Endothelial cell of umbilical vein (primary cell): ENCODE measurements around the gene SCAMP2. TPM values are rescaled to one million over a fixed set of nuclear protein-coding genes. Genes with fewer than 3 reads are reported as not detected.

Experiments
- BruUV-seq: library from RNA; stranded (reverse); fragments of 400-500 nt; replicated peaks from 2 replicates; lab custom pipeline; 2021; lab: Mats Ljungman, UMichigan
- CTCF ChIA-PET: fragments of 300-600, 350-600 bp; sonication (Branson Sonifier 250); formaldehyde crosslinking; loops from one replicate; lab custom pipeline; 2021; ENCODE audit warnings: antibody characterized with exemption, inconsistent platforms; lab: Charles Lee
- POLR2A ChIA-PET: fragments of 300-600, 350-600 bp; sonication (Branson Sonifier 250); formaldehyde crosslinking; loops from one replicate; lab custom pipeline; 2021; ENCODE audit warnings: antibody characterized with exemption, inconsistent platforms; lab: Charles Lee
- DNase-seq: peaks from one replicate; pipeline ENCODE4 v3.0.0-alpha.2; 2011; ENCODE audit warnings: low read depth, low spot score
- FAIRE-seq: peaks from 2 replicates; lab custom pipeline; 2011; peaks lifted over from hg19 to GRCh38; lab: Jason Lieb, UNC
- H2AFZ ChIP-seq: 2 replicates; pipeline ENCODE4 v1.6.0; 2012; ENCODE audit warnings: low read depth, low read length, control low read depth, inconsistent platforms
- H3K27ac ChIP-seq: 2 replicates; pipeline ENCODE4 v1.5.1; 2011; ENCODE audit warnings: low read depth, mild to moderate bottlenecking, control low read depth, low read length, moderate library complexity; ENCODE audit not compliant: insufficient read depth
- H3K27me3 ChIP-seq, 2 experiments: 2 replicates each; pipeline versions ENCODE4 v1.6.0 to v1.6.1; 2011; ENCODE audit warnings: low read length in 2 of 2, mixed read lengths in 1 of 2; ENCODE audit not compliant: control insufficient read depth in 2 of 2, insufficient read depth in 2 of 2
- H3K36me3 ChIP-seq, 2 experiments: 2 replicates in 1 of 2; 3 replicates in 1 of 2; pipeline ENCODE4 v1.5.1; 2011; ENCODE audit warnings: low read length in 2 of 2, mild to moderate bottlenecking in 1 of 2, moderate library complexity in 1 of 2; ENCODE audit not compliant: control insufficient read depth in 2 of 2, insufficient read depth in 2 of 2; ENCODE audit errors: extremely low read depth in 1 of 2
- H3K4me1 ChIP-seq: 3 replicates; pipeline ENCODE4 v1.5.1; 2011; ENCODE audit warnings: mild to moderate bottlenecking, low read length; ENCODE audit not compliant: control insufficient read depth, insufficient read depth; ENCODE audit errors: extremely low read depth
- H3K4me2 ChIP-seq: 2 replicates; pipeline ENCODE4 v1.6.1; 2011; ENCODE audit warnings: low read length, control low read depth, mixed read lengths; ENCODE audit not compliant: insufficient read depth
- H3K4me3 ChIP-seq, 3 experiments: fragments of 200-600 bp in 1 of 3; sonication (generic), shearing (Covaris generic) in 1 of 3; replicated peaks in 1 of 3; 2 replicates each; pipeline ENCODE4 v1.5.1; 2011 to 2016; ENCODE audit warnings: control low read depth in 3 of 3, low read length in 3 of 3, mild to moderate bottlenecking in 2 of 3, inconsistent platforms in 1 of 3, low read depth in 1 of 3, moderate library complexity in 1 of 3; ENCODE audit not compliant: insufficient read depth in 1 of 3
- H3K79me2 ChIP-seq: 2 replicates; pipeline ENCODE4 v1.6.0; 2012; ENCODE audit warnings: low read length, inconsistent platforms; ENCODE audit not compliant: control insufficient read depth, insufficient read depth
- H3K9ac ChIP-seq: replicated peaks from 2 replicates; pipeline ENCODE3; 2011; ENCODE audit warnings: low read length, control low read depth; ENCODE audit not compliant: insufficient read depth; ENCODE audit errors: extremely low read depth
- H3K9me1 ChIP-seq: replicated peaks from 3 replicates; pipeline ENCODE4 v1.6.0; 2011; ENCODE audit warnings: mild to moderate bottlenecking, low read length; ENCODE audit not compliant: control insufficient read depth, insufficient read depth; ENCODE audit errors: extremely low read depth
- H3K9me3 ChIP-seq: replicated peaks from 2 replicates; pipeline ENCODE4 v1.5.1; 2012; ENCODE audit warnings: low read length, inconsistent platforms; ENCODE audit not compliant: control insufficient read depth, insufficient read depth
- H4K20me1 ChIP-seq: replicated peaks from 2 replicates; pipeline ENCODE3; 2011; ENCODE audit warnings: mild to moderate bottlenecking, low read length; ENCODE audit not compliant: control insufficient read depth, insufficient read depth; ENCODE audit errors: extremely low read depth
- EZH2 ChIP-seq: IDR thresholded peaks from 2 replicates; pipeline ENCODE4 v1.6.1; 2012; ENCODE audit warnings: borderline replicate concordance, low read depth, mild to moderate bottlenecking, moderate library complexity, low read length, inconsistent platforms; ENCODE audit not compliant: severe bottlenecking
- FOS ChIP-seq: IDR thresholded peaks from 2 replicates; pipeline ENCODE4 v1.6.1; 2011; ENCODE audit warnings: mild to moderate bottlenecking, low read length, moderate library complexity, borderline replicate concordance; ENCODE audit not compliant: insufficient read depth
- GATA2 ChIP-seq: IDR thresholded peaks from 2 replicates; pipeline ENCODE4 v1.7.0; 2011; ENCODE audit warnings: low read depth, mild to moderate bottlenecking, moderate library complexity, mixed read lengths, low read length; ENCODE audit not compliant: insufficient read length, insufficient read depth
- JUN ChIP-seq: IDR thresholded peaks from 2 replicates; pipeline ENCODE4 v1.6.1; 2011; ENCODE audit warnings: borderline replicate concordance, low read depth; ENCODE audit not compliant: insufficient read length, insufficient read depth
- MYC ChIP-seq: IDR thresholded peaks from one replicate; pipeline ENCODE4 v1.6.1; 2011; ENCODE audit warnings: mild to moderate bottlenecking, low read depth, low read length
- POLR2A ChIP-seq: IDR thresholded peaks from 2 replicates; pipeline ENCODE4 v1.6.1; 2012; ENCODE audit warnings: low read depth, mild to moderate bottlenecking, control low read depth, low read length
- POLR2AphosphoS5 ChIP-seq: IDR thresholded peaks from 2 replicates; pipeline ENCODE4 v1.6.1; 2012; ENCODE audit warnings: low read depth, mild to moderate bottlenecking, control low read depth, low read length, moderate library complexity; ENCODE audit not compliant: insufficient read depth
- dilution Hi-C: fragments of 300-500 bp; cut with MboI; formaldehyde crosslinking; loops from one replicate; pipeline ENCODE4 v1.15.0; 2019; ENCODE audit warnings: low sequenced_read_pairs; ENCODE audit not compliant: extremely low pct_ligation_motif_present
- intact Hi-C: fragments of 100-400 bp; cut with micrococcal nuclease; formaldehyde crosslinking; loops from one replicate; pipeline ENCODE4 v1.10.0; 2022
- polyA plus RNA-seq, 4 experiments: library from polyadenylated mRNA; depleted of rRNA in 3 of 4; stranded (reverse) in 3 of 4; unstranded in 1 of 4; fragments of >200 nt; gene quantifications; 2 replicates each; pipeline versions ENCODE4 v1.2.1 to v1.2.3, GENCODE V29; 2011 to 2012; ENCODE audit warnings: missing spikeins in 1 of 4
- total RNA-seq: library from RNA; stranded (reverse); gene quantifications from 2 replicates; pipeline ENCODE4 v1.2.3, GENCODE V29; 2021
- TF ChIP-seq, protein P1 (sequence below): IDR thresholded peaks from 2 replicates; pipeline ENCODE4 v1.6.1; 2011; ENCODE audit not compliant: insufficient read depth, insufficient read length
- TF ChIP-seq, protein P2 (sequence below), 2 donors: IDR thresholded peaks; 1 replicate in 1 of 2; 2 replicates in 1 of 2; pipeline ENCODE4 v1.5.1; 2011; ENCODE audit warnings: low read length in 2 of 2, mild to moderate bottlenecking in 2 of 2, moderate library complexity in 2 of 2, control low read depth in 1 of 2, inconsistent platforms in 1 of 2, low read depth in 1 of 2; ENCODE audit not compliant: insufficient read depth in 1 of 2; ENCODE audit errors: extremely low read depth in 1 of 2

SCAMP2 gene
- total and polyA plus RNA-seq, 2 donors (not counting 3 experiments of a cell fraction or from before 2014, with no cell fraction given), result 67.3 to 256 TPM

DNA sequence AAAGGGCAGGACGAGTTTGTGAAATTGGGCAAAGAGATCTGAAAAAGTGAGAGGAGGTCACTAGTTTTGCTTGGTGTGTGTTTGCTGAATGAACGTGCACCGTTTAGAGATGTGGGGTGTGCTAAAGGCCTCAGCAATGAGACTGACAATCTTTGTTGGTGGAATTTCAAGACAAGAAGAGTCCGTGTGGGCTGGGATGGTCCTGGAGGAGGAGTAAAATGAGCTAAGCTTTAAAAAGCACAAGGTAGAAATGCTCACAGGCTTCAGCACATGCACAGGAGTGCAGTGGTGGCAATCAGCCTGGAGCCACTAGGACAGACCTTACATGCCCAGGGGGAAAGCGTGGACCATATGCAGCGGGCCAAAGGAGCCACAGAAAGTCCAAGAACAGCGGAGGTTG, 48.2 kb downstream of the SCAMP2 start:
- no peak overlapping the region for H3K4me3 ChIP-seq
- no peak overlapping the region for H3K27ac ChIP-seq
- POLR2A ChIA-PET, result no interaction called here
- no peak overlapping the region for H3K4me2 ChIP-seq
- TF ChIP-seq EZH2 (no peak), GATA2 (no peak), FOS (no peak), POLR2AphosphoS5 (no peak), POLR2A (no peak), MYC (no peak), JUN (no peak)
- TF ChIP-seq, protein P1, sequence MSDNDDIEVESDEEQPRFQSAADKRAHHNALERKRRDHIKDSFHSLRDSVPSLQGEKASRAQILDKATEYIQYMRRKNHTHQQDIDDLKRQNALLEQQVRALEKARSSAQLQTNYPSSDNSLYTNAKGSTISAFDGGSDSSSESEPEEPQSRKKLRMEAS, result no peak
- TF ChIP-seq, protein P2, sequence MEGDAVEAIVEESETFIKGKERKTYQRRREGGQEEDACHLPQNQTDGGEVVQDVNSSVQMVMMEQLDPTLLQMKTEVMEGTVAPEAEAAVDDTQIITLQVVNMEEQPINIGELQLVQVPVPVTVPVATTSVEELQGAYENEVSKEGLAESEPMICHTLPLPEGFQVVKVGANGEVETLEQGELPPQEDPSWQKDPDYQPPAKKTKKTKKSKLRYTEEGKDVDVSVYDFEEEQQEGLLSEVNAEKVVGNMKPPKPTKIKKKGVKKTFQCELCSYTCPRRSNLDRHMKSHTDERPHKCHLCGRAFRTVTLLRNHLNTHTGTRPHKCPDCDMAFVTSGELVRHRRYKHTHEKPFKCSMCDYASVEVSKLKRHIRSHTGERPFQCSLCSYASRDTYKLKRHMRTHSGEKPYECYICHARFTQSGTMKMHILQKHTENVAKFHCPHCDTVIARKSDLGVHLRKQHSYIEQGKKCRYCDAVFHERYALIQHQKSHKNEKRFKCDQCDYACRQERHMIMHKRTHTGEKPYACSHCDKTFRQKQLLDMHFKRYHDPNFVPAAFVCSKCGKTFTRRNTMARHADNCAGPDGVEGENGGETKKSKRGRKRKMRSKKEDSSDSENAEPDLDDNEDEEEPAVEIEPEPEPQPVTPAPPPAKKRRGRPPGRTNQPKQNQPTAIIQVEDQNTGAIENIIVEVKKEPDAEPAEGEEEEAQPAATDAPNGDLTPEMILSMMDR (IDR thresholded peaks at IDR 0.05; ENCODE audit: extremely low read depth in 1 of 2, insufficient read depth in 1 of 2, low read depth in 1 of 2, low read length in 2 of 2), result no peak
- CTCF ChIA-PET, result interaction anchor here (2.6 to 3.6 kb wide), 2 partner anchors 11 to 54 kb away, joined by 10 to 19 read pairs; no protein-coding TSS in a partner anchor
- peaks cover 14 to 17% of the 10 kb centered on the region in 2 experiments for H3K27me3 ChIP-seq
- FAIRE-seq (no peak), DNase-seq (no peak)
- intact Hi-C loops, result no loop called here
- BruUV-seq, result no TSS peak
- H3K79me2 ChIP-seq, result no peaks in the 10 kb centered on the region
- H3K4me1 ChIP-seq, result no peaks in the 10 kb centered on the region
- no peak overlapping the region for H3K9ac ChIP-seq
- no peaks in the 10 kb centered on the region for H4K20me1 ChIP-seq
- no peak overlapping the region for H2AFZ ChIP-seq
- no peaks in the 10 kb centered on the region for H3K9me1 ChIP-seq
- no peaks in the 10 kb centered on the region for H3K9me3 ChIP-seq
- H3K36me3 ChIP-seq, result no peaks in the 10 kb centered on the region
- dilution Hi-C loops, result no loop called here
